Measurements from ENCODE around the gene SHC4.
"Not testable (repeated sequence)": the region's sequence is repeated elsewhere in the genome, so short reads cannot be mapped to it uniquely, and the experiment has no call there.

SHC4 gene

GRCh38 chr15:48963524-48964113 is at the start of gene SHC4:
Gene SHC4 (minus strand): TSS chr15:48963919. CDS start chr15:48963015, 904 bp downstream.
- peak in 1 of 2 donors; percentile 14 for DNase-seq

GRCh38 chr15:48999314-48999713 is 35.6 kb upstream of the SHC4 start:
- DNase-seq = no peak

DNA sequence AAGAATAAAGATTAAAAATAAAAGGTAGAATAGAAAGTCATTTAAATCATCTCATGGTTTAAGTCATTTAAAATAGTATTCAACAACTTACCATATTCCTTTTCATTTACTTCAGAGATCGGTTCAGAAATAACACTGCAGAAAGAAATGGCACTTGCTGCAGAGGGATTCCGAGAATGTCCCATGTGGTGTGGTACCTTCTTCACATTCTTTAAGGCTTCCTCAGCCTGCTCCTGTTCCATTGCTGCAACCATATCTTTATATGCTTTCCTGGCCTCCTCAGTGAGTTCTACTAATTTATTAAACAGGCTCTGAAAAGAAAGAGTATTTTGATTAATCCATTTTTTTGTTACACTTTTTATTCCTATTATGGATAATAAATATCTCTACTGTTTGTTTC is 32.6 kb upstream of the SHC4 start:
- DNase-seq = no peak

GRCh38 chr15:48993380-48993779 is 29.7 kb upstream of the SHC4 start:
- DNase-seq = no peak

DNA sequence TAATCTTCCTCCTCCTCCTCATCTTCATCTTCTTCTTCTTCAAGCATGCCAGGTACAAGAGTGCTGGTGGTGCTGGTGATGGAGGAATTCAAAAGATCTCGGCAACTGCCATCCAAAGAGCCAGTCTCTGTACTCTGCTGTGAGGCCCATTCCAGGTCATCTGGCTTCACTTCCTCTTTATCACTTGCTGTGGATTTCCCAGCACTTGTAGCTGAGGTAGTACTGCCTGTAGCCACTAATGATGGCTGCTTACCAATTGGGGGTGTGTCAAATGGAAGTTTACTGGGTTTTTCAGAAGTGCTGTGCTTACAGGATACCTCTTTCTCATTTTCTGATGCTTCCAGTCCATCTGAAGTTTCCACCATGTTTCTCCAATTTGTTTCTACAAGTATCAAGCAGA is 28.8 kb upstream of the SHC4 start:
- no peak for DNase-seq

DNA sequence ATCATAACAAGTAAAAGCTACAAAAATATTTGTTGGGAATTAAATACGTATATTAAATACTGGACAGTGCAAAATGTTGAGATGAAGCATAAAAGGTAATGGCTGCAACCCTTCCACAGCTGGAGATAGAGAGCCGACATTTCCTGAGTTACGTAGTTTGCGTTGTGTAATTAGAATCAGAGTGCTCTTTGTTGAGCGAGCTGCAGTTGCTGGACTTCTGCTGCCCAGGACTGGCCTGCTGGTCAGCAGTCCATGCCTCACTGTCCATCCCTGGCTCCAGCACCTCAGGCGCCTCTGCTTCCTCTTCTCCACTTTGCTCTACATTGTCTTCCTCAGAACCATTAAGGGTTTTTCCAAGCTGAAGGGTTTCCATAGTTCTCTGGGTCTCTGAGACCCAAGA is 28.4 kb upstream of the SHC4 start:
- DNase-seq = no peak

GRCh38 chr15:48989170-48989569 is 25.5 kb upstream of the SHC4 start:
- no peak for DNase-seq

DNA sequence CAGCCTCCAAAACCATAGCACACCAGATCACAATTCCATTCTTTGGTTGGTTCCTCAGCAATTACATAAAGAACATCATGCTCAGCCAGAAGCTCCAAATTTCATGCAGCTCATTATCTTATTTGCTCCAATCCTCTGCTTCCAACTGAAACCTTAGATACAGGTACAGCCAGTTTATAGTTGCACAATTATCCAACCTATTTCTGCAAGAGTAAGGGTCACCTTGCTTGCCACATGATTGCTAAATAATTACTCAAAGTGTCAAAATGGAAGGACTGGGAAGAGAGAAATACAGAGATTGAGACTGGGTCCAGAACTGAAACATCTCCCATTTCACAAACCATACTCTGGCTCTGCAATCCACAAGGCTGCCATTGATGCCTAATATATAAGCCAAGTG is 23.4 kb upstream of the SHC4 start:
- DNase-seq = no peak

- no peak for DNase-seq
Measured at GRCh38 chr15:48986240-48986639, 22.5 kb upstream of the SHC4 start.

DNA sequence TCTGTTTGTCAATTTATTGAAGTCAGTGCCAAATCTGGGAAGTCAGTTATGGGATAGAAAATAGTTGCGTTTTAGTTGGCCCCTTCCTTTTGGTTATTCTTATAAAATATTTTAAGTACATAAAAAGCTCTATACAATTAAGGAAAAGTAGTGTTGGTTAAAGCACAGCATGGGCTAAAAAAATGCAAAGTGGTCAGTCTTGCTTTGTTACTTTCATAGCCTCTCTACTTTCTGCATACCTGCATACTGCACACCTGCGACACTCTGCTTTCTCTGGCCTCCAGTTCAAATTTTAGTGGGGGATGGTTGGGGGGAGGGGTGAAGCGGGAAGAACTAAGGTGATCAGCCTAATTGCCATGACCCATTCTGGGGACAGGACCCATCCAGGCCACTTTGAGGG is 21.8 kb upstream of the SHC4 start:
- DNase-seq = no peak

DNA sequence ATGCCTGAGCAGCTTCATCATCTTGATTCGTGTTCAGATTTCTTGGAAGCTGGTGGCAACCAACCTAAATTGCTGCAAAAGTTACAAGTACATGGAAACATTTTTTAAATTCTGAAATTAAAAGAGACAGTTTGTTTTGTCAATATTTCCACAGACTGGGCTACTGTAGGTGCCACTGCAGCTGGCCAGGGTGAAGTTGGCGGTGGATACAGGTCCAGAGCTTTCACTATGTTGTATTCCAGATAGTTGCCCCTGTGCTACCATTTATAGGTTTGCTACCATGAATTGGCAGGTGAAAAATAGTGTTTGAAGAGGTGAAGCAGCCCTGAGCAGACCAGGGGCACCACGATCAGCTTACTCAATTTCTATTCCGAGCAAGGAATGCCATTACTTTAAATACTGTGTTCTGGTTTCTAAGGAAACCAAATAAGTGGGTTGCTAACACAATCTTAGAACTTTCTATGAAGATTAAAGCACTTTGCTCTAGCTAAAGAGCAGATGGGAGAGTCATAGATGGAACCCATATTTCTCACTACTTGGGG is 21.2 kb upstream of the SHC4 start:
- DNase-seq = no peak

- no peak for DNase-seq
Measured at GRCh38 chr15:48984021-48984710, 20.4 kb upstream of the SHC4 start.

DNA sequence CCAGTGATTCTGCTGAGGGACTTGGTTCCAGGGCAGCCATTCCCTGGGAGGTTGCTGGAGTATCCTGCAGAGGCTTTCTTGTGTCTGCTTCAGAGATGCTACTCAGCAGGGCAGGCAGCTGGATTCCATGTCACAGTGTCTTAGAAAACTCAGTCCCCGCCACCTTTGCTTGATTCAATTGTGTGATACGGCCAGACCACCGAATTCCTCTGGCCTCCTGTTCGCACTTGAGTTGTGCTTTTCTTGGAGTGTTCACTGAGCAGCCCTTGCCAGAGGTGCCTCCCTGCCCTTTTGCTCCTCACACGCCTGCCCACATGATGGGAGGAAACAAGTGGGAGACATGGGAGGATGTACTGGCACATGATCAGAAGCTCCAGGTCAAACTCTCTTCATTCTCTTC is 19.6 kb upstream of the SHC4 start:
- DNase-seq = no peak

DNA sequence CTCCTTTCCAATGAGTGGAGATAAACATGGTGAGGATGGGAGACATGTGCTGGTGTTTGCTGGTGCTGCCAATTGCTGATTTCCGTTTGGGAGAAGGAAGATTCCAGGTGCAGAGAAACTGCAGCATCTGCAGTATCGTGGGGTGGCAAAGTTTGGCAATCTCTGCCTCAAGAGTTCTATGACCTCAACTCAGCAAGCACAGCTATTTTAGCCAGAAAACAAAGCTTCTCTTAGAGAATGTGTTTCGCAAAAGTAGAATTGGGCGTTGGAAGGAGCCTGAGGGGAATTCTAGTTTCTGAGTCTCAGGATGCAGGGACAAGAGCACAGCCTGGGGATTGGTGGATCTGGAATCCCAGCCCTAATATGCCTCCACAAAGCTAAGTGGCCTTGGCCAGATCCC is 18.2 kb upstream of the SHC4 start:
- DNase-seq = no peak

DNA sequence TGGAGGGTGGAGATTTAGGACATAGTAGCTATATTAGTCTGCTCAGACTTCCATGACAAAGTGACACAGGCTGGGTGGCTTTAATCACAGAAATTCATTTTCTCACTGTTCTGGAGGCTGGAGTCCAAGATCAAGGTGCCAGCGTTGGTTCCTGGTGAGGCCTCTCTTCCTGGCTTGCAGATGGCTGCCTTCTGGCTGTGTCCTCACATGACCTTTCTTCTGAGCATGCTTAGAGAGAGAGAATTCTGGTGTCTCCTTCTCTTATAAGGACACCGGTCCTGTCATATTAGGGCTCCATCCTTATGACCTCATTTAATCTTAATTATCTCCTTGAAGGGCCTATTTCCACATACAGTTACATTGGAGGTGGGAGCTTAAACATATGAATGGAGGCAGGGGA is 14.9 kb upstream of the SHC4 start:
- no peak for DNase-seq

GRCh38 chr15:48976444-48977088 is 12.8 kb upstream of the SHC4 start:
- DNase-seq = no peak

DNA sequence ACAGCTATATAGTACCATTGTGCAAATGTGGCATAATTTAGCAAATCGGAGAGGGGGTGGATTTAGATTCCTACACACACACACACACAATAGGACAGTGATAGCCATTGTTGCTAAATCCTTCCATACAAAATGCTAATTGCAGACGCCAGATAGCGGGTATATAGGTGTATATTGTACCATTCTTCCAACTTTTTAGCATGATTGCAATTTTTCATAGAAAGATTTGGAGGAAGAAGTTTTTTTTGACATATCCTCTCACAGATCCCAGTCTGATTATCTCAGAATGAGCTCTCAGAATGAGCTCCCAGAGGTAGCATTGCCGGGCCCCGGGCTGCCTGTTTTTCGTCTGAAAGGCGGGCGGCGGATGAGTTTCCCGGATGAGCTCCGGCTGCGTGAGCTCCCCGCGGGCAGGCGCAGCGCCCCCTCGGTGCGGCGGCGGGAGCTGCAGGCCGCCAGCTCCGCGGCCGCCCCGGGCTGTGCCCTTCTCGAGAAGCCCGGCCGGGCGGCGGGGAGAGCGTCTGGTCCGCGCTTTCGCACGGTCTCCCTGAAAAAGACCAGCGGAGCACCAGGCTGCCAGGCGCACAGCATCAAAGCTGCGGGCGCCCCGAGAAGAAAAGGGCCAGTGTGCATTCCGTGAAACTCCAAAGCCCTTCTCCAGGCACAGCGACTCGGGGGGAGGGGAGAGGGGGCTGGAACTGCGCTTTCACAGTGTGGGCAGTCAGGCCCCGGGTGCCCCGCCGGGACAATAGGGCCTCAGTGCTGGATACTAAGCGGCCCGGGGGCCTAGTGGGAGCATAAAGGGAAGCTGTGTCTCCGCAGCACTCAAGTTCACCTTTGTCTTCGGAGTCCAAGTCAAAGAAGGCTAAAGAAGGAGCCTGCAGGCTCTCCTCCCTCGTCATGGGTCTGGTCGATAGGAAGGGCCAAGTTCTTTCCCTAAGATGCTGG is 12.0 kb upstream of the SHC4 start:
- DNase-seq = peak; percentile 63 to 65

DNA sequence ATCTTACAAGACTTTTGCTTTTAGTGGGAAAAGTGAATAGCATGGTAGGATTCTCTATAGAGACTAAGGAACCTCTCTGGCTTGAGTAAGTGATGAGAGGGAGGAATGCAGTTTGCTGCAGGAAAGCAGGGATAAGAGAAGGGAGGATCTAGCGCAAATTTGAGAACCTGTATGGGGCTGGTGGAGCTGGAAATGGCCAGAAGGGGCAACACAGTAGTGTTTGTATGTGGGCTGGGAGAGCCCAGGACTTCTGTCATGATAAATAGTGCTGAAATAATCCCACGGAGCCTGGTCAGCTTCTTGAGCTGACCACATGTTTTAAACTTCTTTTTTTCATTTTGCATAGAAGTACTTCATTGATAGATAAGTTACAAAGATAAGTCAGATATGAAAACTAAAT is 11.2 kb upstream of the SHC4 start:
- no peak for DNase-seq

DNA sequence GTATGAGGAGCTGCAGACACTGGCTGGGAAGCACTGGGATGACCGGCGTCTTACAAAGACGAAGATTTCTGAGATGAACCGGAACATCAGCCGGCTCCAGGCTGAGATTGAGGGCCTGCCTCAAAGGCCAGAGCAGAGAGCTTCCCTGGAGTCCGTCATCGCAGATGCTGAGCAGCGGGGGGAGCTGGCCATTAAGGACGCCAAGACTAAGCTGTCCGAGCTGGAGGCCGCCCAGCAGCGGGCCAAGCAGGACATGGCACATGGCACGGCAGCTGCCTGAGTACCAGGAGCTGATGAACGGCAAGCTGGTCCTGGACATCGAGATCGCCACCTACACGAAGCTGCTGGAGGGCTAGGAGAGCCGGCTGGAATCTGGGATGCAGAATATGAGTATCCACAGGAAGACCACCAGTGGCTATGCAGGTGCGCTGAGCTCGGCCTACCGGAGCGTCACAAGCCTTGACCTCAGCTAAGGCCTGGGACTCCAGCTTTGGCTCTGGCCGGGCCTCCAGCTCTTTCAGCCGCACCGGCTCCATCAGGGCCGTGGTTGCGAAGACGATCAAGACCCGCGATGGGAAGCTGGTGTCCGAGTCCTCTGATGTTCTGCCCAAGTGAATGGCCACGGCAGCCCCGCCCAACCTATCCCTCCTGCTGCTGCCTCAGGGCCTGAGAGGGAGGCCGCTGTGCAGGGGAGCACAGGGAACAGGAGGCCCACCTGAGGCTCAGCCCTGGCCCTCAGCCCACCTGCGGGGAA is 9.2 kb upstream of the SHC4 start:
- DNase-seq = no peak

DNA sequence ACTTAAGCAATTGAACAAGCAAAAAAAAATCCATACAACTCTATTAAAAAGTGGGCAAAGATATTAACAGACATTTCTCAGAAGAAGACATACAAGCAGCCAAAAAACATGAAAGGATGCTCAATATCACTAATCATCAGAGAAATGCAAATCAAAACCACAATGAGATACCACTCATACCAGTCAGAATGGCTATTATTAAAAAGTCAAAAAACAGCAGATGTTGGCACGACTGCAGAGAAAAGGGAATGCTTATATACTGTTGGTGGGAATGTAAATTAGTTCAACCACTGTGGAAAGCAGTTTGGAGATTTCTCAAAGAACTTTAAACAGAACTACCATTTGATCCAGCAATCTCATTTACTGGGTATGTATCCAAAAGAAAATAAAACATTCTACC is 7.2 kb upstream of the SHC4 start:
- not testable (repeated sequence) for DNase-seq

DNA sequence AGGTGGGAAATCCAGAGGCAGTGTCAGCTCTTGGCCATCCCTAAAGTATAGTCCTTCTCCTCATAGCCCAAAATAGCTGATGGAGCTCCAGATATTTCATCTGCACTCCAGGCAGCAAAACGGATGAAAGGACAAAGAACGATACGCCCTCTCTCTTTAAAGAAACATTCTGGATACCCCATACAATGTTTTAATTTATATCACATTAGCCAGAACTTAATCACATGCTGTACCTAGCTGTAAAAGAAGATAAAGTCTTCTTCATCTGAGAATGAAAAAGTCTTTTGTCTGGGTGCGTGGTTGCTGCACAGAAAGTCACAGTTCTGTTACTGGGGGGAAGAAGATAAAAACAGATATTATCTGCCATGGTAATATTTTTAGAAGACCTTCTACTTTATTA is 4.3 kb upstream of the SHC4 start:
- DNase-seq = no peak

DNA sequence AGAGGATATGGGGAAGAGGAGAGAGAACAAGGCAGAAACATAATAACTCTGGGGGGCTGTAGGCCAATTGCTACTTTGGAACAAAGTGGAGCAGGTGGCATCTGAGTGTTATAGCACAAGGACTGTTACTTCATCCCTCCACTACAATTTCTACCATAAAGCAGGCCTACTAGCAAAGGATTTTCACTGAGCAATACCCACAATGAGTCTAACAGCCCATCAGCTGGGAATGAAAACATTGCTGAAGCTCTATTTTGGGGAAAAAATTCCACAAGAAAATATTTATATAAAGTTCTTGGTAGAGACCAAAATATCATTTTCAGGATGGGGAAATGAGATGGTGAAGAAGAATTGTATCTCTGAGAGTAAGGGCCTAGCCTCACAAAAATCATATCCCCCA is 3.6 kb upstream of the SHC4 start:
- DNase-seq = no peak

Measured in activated CD4-positive, alpha-beta T cell treated with anti-CD3 and anti-CD28 coated beads for 4 hours (primary cell).